NCI-H510A treated with DMSO at 0.1 percent for 48 hours (cell line): ENCODE data around the gene C10orf71.

Source experiments
- DNase-seq: peaks from one replicate; lab custom pipeline; 2025; lab: John Stamatoyannopoulos, UW

C10orf71 gene

GRCh38 chr10:49334964-49335363 is 36.0 kb downstream of the C10orf71 start:
- DNase-seq = no peak

- no peak for DNase-seq
Observed at GRCh38 chr10:49335364-49335972, 36.5 kb downstream of the C10orf71 start.

GRCh38 chr10:49338604-49339003 is 39.6 kb downstream of the C10orf71 start:
- no peak for DNase-seq

GRCh38 chr10:49344840-49345239 is 45.9 kb downstream of the C10orf71 start:
- DNase-seq = no peak

GRCh38 chr10:49347342-49347741 is 48.4 kb downstream of the C10orf71 start:
- no peak for DNase-seq

GRCh38 chr10:49347827-49348226 is 48.9 kb downstream of the C10orf71 start:
- DNase-seq = no peak

GRCh38 chr10:49348593-49348992 is 49.6 kb downstream of the C10orf71 start:
- no peak for DNase-seq

GRCh38 chr10:49349390-49349789 is 50.4 kb downstream of the C10orf71 start:
- DNase-seq = no peak

- DNase-seq = no peak
Observed at GRCh38 chr10:49350138-49350537, 51.2 kb downstream of the C10orf71 start.

GRCh38 chr10:49350846-49351532 is 52.0 kb downstream of the C10orf71 start:
- no peak for DNase-seq

GRCh38 chr10:49351669-49352068 is 52.7 kb downstream of the C10orf71 start:
- no peak for DNase-seq

GRCh38 chr10:49352323-49352722 is 53.4 kb downstream of the C10orf71 start:
- no peak for DNase-seq

- no peak for DNase-seq
Observed at GRCh38 chr10:49353026-49353894, 54.3 kb downstream of the C10orf71 start.

- no peak for DNase-seq
Observed at GRCh38 chr10:49353895-49354566, 55.1 kb downstream of the C10orf71 start.

GRCh38 chr10:49354593-49354992 is 55.6 kb downstream of the C10orf71 start:
- no peak for DNase-seq

GRCh38 chr10:49355221-49355620 is 56.3 kb downstream of the C10orf71 start:
- DNase-seq = no peak

GRCh38 chr10:49356181-49356580 is 57.2 kb downstream of the C10orf71 start:
- no peak for DNase-seq

GRCh38 chr10:49356944-49357343 is 58.0 kb downstream of the C10orf71 start:
- DNase-seq = no peak

- no peak for DNase-seq
Observed at GRCh38 chr10:49357910-49358309, 58.9 kb downstream of the C10orf71 start.

- peak; percentile 56 for DNase-seq
Observed at GRCh38 chr10:49359349-49360270, 60.6 kb downstream of the C10orf71 start.
